AG10803 (cell line): ENCODE data around the gene CTRB1.
A peak's percentile ranks its signal among the peaks of the same experiment; 100 is the strongest.

Experiments
- DNase-seq: peaks from one replicate; pipeline ENCODE4 v3.0.0; 2010; ENCODE audit warnings: low read depth
- H3K4me3 ChIP-seq: 2 replicates; pipeline ENCODE4 v1.5.1; 2011; ENCODE audit warnings: mild to moderate bottlenecking, low read length, control low read depth
- CTCF ChIP-seq: conservative IDR thresholded peaks from 2 replicates; pipeline ENCODE4 v1.5.1; 2011; ENCODE audit warnings: mild to moderate bottlenecking, low read length, control low read depth, inconsistent platforms

CTRB1 gene

GRCh38 chr16:75263291-75263962, 44.6 kb downstream of the CTRB1 start:
- H3K4me3 ChIP-seq: peak overlapping the region; percentile 91
- TF ChIP-seq CTCF: no peak

GRCh38 chr16:75263963-75264445, 45.2 kb downstream of the CTRB1 start:
- no peak for DNase-seq
- TF ChIP-seq CTCF: no peak
- peak overlapping the region; percentile 91 for H3K4me3 ChIP-seq

More at GRCh38 chr16:75263291-75263962, 44.6 kb downstream of the CTRB1 start:
- no peak for DNase-seq

- TF ChIP-seq CTCF: no peak
- peak overlapping the region; percentile 91 for H3K4me3 ChIP-seq
- DNase-seq: peak; percentile 33
Measured at GRCh38 chr16:75264457-75264998, 45.7 kb downstream of the CTRB1 start.

GRCh38 chr16:75264999-75265910, 46.5 kb downstream of the CTRB1 start:
- TF ChIP-seq CTCF: no peak
- H3K4me3 ChIP-seq: peak overlapping the region; percentile 91
- no peak for DNase-seq

GRCh38 chr16:75265911-75266701, 47.3 kb downstream of the CTRB1 start:
- H3K4me3 ChIP-seq: peak overlapping the region; percentile 91
- no peak for TF ChIP-seq CTCF
- peak; percentile 47 for DNase-seq

GRCh38 chr16:75266738-75267630, 48.2 kb downstream of the CTRB1 start:
- peak overlapping the region; percentile 91 for H3K4me3 ChIP-seq
- DNase-seq: no peak
- TF ChIP-seq CTCF: no peak
